Measurements from ENCODE around the gene RFX4.
"Not testable (repeated sequence)": the region's sequence is repeated elsewhere in the genome, so short reads cannot be mapped to it uniquely, and the experiment has no call there.

Gene RFX4

DNA sequence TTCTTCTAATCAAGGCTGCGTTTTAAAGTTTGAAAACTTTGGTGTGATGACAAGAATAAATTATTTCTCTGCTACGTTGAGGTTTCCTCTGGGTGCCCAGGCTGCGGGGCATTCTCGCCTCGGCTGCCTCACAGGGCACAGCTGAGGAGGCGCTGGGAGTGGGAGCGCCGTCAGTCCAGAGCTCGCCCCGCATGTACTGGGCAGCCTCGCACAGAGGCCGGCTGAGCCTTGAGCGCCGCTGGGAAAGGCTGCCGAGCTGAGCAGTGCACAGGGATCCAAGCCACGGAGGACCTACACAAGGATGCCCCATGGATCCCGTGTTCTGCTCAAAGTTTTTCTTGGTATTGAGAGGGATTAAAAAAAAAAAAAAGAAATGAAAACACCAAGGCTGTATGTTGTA is 11.6 kb downstream of the RFX4 start:
- no peak for DNase-seq

DNA sequence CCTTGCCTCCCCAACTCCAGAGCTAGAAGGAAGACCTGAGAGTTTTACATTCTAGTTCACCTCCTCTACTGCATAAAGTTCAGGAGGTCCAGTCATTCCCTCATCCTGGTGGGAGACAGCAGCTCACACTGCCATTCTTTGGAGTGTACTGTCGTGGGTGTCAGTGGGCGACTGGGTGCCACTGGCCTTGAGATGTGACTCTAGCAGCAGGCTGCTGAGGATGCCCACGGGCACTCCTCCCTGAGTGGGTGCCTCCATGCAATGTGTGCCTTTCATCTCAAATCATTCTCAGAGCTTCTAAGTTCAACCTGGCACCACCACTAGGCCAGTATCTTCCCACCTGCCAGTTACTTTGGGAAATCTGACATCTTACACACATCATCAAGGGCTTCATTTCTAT is 12.5 kb downstream of the RFX4 start:
- DNase-seq = no peak

DNA sequence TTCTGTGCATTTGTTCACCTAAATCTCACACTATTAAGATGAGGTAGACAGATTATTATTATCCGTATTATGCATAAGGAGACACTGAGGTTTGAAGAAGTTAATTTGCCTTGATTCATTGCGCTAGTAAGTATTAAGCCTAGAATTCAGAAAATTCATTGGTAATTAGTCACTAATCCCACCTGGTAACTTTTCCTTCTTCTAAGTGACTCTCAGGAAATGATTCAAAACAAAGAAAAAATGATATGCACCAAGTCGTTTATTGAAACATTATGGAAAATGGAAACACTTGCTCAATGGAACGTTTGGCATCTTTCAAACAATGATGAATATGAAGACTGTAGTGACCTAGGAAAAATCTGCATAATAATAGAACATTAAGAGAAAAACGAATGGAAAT is 15.2 kb downstream of the RFX4 start:
- no peak for DNase-seq

DNA sequence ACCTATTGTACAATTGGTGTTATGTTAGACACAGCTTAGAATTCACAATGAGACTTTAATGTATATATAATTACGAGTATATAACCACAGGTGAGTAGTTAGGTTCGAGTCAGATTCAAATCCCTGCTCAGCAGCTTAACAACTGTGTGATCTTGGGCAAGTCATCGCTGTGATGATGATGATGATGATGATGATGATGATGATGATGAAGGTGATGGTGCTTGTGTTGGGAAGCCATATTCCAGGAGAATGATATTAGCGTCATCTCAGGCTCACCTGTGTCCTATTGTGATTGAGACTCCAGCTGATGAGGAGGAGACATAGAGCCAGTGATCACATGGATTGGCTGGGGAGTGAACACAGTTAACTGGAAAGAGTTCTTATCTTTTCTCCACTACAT is 16.5 kb downstream of the RFX4 start:
- DNase-seq = no peak

DNA sequence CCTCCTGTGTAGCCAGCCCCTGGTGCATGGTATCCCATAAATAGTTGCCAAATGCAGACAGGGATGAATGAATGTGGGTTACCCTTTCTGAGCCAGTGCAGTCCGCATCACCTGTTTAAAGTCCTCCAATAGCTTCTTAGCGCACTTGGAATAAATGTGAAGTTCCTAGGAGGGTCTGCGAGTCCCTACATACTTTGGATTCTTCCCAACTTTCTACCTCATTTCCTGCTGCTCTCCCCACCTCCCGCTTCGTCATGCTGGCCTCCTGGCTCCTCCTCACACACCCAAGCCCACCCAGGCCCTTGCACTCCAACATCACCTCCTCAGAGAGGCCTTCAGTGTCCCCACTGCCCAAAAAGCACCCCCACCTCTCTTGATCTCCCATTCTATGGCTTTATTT is 17.7 kb downstream of the RFX4 start:
- no peak for DNase-seq

DNA sequence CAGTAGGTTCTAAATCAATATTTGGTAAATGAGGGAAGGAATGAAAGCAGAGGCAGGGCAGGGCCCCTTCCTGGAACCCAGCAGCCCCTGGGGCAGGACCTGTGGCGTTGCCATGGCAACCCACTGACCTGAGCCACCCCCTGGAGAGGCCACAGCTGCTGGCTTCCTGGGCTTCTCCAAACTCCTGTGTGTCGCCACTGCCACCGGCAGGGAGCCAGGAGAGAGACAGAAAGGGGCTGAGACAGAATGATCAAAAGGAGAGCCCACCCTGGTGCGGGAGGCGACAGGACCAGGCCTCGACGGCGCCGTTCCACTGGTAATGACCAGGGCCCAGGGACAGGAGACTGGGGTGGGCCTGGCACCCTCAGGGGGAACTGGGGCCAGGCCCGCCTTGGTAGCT is 18.2 kb downstream of the RFX4 start:
- no peak for DNase-seq

DNA sequence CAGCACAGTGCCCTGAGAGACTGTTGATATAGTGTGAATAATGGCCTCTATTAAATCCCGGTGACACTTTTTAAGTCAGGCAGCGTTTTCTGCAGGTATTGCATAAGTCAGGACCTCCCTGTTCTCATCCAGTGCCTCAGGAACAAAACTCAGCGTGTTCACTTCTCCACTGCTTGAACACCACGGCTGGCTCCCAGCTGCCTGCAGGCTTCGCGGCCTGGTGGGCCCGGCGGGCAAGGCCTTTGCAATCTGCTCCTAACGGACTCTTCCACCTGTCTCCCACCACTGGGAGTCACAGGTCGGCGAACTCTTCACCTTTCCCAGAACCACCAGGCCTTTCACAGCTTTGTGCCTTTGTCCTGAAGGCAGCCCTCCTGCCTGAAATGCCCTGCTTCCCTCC is 18.7 kb downstream of the RFX4 start:
- DNase-seq = no peak

DNA sequence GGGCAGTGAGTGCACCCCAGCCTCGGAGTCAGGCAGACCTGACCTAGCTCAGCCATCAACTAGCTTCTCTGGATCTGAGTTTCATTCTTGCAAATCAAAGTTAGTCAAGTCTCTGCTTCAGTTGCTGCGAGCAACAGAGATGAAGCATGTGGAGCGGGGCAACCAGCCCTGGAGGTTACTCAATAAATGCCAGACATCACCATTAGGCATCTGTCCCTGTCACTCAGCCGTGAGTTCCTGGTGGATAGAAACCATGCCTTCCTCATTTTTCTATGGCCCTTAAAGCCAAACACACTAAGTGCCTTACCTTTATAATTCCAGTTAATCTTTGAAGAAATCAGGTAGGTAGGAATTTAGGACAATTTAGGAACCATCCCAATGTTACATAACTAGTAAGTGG is 19.3 kb downstream of the RFX4 start:
- no peak for DNase-seq

DNA sequence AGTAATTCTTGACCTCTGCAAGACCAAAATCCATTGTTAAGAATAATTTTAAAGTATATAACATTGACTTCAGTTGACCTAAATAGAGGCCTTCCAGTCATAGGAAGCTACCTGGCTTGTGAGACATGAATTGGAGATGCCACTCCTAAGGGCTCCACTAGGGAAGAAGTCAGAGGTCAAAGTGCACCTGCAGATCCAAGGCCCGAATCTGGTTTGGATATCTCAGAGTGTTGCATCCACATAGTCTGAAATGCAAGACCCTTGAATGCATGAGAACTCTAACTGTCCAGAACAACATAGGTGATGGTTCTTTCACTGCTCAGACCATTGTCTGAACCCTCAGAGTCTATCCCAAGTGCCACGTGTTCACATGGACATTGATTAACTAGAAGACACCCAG is 22.4 kb downstream of the RFX4 start:
- no peak for DNase-seq

DNA sequence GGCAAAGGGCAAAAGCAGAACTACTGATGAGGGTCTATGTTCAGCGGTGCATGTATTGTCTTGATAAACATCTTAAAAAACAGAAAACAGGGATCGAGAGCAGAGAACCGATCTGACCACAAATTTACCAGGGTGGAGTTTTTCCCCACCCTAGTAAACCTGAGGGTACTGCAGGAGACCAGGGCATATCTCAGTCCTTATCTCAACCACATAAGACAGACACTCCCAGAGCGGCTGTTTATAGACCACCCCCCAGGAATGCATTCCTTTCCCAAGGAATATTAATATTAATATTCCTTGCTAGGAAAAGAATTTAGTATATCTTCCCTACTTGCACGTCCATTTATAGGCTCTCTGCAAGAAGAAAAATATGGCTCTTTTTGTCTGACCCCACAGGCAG is 37.8 kb downstream of the RFX4 start:
- DNase-seq = not testable (repeated sequence)

DNA sequence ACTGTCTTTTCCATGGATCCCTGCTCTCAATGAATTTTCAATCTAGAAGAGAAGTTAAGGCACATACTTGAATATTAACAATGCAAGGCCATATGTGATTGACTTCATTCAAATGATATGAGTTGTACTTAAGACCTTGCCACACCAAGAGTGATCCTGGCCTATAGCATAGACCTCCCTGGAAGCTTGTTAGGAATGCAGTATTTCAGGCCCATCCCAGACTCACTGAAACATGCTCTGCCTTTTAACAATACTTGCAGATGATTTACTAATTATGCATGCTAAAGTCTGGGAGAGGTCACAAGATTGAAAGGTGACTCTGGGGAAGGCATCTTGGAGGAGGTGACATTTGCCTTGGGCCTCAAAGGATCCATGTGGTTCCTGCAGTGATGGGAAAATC is 43.2 kb downstream of the RFX4 start:
- DNase-seq = no peak

DNA sequence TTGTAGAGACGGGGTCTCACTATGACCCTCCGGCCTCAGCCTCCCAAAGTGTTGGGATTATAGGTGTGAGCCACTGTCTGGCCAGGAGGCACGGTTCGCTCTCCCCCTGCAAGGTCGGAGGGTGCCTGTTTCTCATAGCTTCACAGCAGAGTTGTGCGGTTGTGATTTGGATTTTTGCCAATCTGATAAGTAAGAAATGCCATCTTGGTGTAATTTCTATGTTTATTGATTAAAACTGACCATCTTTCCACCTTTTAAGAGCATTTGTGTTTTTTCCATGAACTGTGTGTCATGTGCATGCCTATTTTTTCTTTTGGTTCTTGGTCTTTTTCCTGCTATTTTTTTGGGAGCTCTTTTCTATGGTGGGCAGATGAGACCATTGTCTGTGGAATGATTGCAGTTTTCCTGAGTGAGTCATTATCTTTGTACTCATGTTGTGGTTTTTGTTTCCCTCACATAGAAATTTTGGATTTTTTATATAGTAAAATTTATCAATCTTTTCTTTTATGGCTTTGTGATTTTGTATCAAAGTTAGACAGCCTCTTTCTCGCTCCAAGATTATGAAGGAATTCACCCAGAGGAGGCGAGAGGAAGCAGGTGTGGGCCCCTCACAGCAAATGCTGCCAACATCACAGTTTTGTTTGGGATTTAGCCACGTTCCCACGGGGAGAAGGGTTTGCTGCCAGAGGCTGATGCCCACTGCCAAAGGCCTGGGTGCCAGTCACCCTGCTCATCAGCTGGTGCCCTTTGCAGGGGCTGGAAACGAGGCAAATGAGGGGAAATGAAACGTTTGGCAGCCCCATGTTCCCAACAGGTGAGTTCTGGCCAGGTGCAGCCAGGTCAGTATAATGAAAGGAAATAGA is 47.2 kb downstream of the RFX4 start:
- DNase-seq = no peak

DNA sequence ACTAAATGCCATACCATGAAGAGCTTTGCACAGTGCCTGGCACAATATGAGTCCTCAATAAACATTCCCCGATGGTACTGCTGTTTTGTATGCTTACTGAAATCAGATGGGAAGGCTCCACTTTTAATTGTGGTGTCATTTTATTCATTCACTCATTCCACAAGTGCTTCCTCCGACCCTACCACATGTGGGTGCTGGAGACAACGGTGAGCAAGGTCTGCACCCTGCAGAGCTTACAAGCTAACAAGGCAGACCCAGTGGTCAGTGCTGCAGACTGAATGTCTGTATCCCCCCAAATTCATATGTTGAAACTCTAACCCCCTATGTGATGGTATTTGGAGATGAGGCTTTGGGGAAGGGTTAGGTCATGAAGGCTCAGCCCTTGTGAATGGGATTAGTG is 48.3 kb downstream of the RFX4 start:
- no peak for DNase-seq

DNA sequence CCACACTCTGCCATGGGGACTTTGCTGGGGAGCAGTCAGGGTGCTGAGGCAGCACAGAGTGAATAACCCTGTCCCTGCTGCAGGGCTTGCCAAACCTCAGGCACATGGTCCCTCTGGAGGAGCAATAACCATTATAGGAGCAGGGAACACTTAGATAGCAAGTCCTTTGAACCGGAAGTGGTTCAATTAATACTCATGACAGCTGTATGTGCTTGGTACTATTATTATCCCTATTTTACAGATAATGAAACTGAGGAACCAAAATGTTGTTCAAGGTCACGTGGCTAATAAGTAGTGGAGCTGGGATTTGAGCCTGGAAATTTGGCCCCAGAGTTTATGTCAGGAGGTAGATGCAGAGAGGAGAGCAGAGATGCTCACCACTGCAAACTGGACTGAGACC is 49.0 kb downstream of the RFX4 start:
- DNase-seq = no peak

DNA sequence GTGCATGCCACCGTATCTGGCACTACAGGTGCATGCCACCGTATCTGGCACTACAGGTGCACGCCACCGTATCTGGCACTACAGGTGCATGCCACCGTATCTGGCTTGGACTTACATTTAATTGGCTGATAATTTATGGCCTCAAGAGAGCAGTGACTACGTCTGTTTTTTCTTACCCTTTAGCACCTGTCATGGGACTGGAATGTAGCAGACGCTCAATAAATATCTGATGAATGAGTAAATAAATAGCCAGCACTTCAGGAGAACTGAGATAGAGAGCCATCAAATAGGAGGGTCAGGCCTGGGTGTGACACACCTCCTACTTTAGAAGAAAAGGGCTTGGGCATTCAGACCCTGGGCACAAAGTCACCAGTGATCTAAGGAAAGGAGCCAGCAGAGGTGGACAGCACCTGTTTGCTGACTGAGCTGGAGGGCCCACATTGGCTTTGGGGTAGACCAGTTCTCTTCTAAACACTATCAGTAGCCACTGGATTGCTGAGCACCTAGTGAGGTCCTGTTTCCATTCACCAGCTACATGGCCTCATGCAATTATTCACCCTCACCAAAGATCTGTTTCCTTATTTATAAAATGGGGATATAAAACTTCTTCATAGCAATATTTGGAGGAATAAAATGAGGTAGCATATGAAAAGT is 50.1 kb downstream of the RFX4 start:
- DNase-seq = no peak

DNA sequence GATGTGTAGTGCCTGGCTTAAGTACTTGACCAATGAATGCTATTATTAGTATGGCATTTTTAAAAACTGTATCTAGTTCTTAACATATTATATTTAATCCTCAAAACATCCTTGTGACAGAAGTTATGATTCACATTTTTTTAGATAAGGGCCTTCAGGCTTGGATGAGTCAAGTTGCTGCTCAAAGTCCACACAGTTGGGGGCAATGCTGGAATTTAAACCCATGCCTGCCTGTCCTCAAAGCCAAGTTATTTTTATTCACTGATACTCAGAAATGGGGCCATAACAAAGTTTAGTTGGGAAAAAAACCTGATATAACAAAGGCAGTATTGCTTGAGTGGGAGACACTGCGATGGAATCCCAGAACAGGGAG is 50.6 kb downstream of the RFX4 start:
- DNase-seq = no peak

DNA sequence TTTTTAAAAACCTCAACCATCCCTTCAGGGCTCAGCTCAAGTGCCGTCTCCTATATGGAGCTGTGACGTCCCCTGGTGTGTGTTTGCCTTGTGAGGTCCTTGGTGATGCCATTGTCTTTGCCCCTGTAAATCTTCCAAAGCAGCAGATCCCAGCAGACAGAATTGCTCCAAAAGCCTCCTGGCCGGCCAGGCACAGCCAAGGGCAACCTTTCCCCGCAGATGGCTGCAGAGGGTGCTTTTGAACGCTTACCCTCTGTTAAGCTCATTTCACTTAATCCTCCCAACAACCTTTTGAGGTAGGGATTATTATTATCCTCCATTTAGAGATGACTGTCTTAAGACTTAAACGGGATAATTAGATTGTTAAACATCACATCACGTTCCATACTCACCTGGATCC is 51.4 kb downstream of the RFX4 start:
- DNase-seq = no peak

DNA sequence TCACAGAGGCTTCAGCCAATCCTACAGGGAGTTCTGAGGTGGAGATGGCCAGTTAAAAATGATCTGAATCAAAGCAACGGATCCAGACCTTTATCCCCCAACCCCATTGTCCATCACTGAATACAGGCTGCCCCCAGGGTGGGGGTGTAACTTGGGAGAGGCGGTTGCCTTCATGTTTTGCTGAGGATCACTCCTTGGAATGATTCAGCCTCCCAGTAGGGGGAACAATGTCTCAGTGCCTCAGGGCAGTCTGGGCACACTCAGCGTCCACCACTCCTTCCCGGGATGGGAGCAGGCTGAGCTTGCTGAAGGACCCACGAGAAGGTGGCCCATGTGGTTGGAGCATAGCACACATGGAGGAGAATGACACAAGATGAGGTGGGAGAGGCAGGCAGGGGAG is 60.2 kb downstream of the RFX4 start:
- no peak for DNase-seq

DNA sequence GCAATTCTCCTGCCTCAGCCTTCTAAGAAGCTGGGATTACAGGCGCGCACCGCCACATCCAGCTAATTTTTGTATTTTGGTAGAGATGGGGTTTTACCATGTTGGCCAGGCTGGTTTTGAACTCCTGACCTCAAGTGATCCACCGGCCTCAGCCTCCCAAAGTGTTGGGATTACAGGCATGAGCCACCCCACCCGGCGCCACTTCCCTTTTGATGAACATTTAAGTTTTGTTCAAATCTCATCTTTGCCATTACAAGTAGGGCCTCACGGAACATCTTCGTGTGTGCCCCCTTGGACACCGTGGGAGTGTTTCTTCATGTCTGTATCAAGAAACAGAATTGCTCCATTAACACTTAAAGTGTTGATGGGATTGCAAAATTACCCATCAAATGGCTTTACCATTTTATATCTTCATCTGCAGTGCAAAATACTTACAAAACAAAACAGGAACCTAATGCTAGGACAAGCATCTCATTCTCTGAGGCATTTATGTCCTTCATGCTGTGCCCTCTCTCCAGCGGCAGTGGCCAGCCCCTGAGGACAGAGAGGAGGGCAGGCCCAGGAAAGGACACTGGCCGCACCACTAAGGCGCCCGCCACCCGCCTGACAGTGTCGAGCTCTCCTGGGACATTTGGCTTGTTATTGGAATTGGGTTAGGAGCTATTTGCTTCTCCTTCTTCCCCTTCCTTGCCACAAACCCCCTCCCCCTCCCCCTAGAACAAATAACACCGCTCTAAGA is 61.7 kb downstream of the RFX4 start:
- DNase-seq = no peak

DNA sequence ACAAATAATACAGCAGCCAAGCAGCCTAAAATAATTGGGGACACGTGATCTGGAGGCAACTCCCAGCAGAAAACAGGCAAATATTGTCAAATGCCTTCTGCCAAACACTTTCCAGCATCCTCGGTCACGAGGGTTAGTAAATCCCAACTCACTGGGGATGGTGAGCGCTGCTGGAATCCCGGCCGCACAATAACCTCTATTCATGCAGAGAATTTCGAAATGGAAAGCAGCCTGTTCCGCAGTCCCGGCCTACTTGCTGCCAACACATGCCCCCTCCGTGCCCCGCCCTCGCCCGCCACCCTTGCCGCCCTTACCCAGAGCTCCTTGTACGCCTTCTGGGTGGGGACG is 62.2 kb downstream of the RFX4 start:
- no peak for DNase-seq

DNA sequence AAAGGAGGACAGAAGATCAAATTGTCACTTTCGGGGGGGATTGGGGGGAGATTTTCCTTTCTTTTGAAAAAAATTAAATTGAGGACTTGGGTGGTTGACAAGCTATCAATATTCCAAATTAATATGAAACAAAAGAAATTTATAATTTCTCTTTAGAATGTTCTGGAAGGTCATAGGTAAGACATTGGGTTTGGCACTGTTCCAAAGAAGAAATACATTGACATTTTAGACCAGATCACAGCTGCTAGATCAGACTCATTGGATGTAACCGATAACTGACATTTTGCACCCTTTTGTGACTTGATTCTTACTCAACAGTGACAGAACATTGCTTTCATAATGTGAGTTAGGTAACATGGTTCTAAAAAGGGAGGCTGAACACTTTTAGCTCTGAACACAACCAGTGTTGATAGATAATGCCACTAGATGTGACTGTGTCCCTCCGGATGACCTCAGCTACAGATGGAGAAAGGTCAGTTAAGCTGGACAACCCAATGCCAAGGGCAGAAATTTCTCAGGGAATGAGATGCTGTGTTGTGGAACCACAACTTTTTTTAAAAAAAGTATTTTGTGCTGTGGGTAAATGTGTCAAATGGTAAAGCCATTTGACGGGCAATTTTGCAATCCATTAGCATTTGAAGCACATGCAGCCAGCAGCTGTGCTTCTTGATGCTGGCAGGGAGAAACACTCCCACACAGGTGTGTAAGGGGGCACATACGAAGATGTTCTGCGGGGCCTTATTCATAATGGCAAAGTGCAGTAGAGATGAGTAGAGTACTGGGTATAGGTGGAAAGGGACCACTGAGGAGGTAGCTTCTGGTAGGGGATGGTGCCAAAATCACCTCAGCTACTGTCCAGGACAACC is 62.9 kb downstream of the RFX4 start:
- DNase-seq = no peak

DNA sequence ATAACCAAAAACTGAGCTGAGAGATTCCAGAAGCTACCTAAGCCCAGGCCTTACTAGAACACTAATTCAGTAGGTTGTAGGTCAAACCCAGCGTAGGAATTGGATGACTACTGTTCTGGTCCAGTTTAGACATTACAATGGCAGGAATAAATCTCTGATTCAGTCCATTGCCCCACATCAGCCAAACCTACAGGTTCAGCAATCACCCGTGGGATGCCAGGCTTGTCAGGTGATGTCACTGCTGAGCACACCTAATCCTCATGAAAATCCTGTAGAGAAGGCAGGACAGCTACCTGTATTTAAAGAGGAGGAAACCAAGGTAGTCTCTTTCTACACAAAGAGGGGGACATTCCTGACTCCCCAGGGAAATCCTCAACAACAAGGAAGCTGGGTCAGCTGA is 63.7 kb downstream of the RFX4 start:
- no peak for DNase-seq

DNA sequence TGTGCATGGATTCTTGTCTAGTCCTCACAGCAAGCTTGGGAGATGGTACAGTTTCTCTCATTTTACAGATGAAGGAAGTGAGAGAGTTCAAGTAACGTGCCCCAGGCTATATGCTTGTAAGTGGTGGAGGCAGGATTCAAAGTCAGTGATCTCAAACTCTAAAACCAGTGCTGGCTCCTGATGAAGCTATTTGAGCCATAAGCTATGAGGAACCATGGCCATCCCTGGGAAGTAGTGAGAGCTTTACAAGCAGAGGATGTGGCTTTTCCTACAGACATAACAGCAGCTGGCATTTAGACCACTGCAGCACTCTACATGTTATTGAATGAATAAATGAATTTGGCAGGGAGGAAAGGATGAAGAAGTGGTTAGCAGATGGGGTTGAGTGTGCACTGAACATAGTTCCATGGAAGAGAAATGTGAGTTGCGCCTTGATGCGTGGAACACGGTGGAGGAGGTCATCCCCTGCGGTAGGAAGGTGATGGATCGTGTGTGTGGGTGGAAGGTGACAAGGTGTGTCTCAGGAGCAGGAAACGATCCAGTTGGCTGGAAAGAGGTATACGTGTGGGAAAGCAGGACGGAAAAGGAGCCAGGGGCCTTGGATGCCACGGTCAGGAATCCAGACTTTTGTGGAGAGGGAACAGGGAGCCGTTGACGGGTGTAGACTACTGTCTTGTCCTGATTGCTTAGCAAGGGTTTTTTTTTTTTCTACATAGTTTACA is 65.2 kb downstream of the RFX4 start:
- no peak for DNase-seq
